Endodermal cell (in vitro differentiated cells): Measurements from ENCODE around the gene CLCN7. TPM values are rescaled to one million over a fixed set of nuclear protein-coding genes. Genes with fewer than 3 reads are reported as not detected.

ENCODE experiments used
- DNase-seq: peaks from one replicate; pipeline ENCODE4 v3.0.0-alpha.2; 2017
- H3K27ac ChIP-seq: 2 replicates; pipeline ENCODE4 v1.5.1; 2013; ENCODE audit warnings: mild to moderate bottlenecking, low read depth, low read length, moderate library complexity
- H3K27me3 ChIP-seq: 2 replicates; pipeline ENCODE4 v1.6.1; 2013; ENCODE audit warnings: mild to moderate bottlenecking, low read length, moderate library complexity; ENCODE audit not compliant: insufficient read depth, control insufficient read depth, poor library complexity, severe bottlenecking
- H3K36me3 ChIP-seq: 2 replicates; pipeline ENCODE4 v1.7.0; 2013; ENCODE audit warnings: mild to moderate bottlenecking, low read length, moderate library complexity; ENCODE audit not compliant: control insufficient read depth, insufficient read depth
- H3K4me1 ChIP-seq: one replicate; pipeline ENCODE4 v1.7.0; 2013; ENCODE audit warnings: low read length; ENCODE audit not compliant: control insufficient read depth, insufficient read depth
- H3K4me3 ChIP-seq: 2 replicates; pipeline ENCODE4 v1.5.1; 2013; ENCODE audit warnings: mild to moderate bottlenecking, low read length, moderate library complexity
- H3K9ac ChIP-seq: 2 replicates; pipeline ENCODE4 v1.6.1; 2013; ENCODE audit warnings: mild to moderate bottlenecking, low read length, moderate library complexity; ENCODE audit not compliant: poor library complexity, severe bottlenecking; ENCODE audit errors: extremely low read depth
- H3K9me3 ChIP-seq: 2 replicates; pipeline ENCODE4 v1.6.1; 2013; ENCODE audit warnings: mild to moderate bottlenecking, low read length, moderate library complexity; ENCODE audit not compliant: control insufficient read depth
- H3K27ac Mint-ChIP-seq: 2 replicates; pipeline ENCODE4 v1.8.0; 2020; ENCODE audit warnings: mixed read lengths
- H3K27me3 Mint-ChIP-seq: 2 replicates; pipeline ENCODE4 v1.8.0; 2021; ENCODE audit warnings: mild to moderate bottlenecking, mixed read lengths; ENCODE audit not compliant: insufficient read depth
- H3K36me3 Mint-ChIP-seq: 2 replicates; pipeline ENCODE4 v1.8.0; 2020; ENCODE audit warnings: low read depth, mixed read lengths
- H3K4me1 Mint-ChIP-seq: 2 replicates; pipeline ENCODE4 v1.8.0; 2020; ENCODE audit warnings: mixed read lengths
- H3K4me3 Mint-ChIP-seq: 2 replicates; pipeline ENCODE4 v1.8.0; 2020; ENCODE audit warnings: mild to moderate bottlenecking, moderate library complexity, mixed read lengths
- H3K9me3 Mint-ChIP-seq: 2 replicates; pipeline ENCODE4 v1.8.0; 2020; ENCODE audit warnings: mild to moderate bottlenecking, mixed read lengths
- WGBS, 2 experiments: methylation state at CpG; one replicate each; pipeline versions ENCODE4 v1.1.5 to v1.1.7; 2013; ENCODE audit warnings: missing lambda C conversion rate in 2 of 2, mixed read lengths in 1 of 2; ENCODE audit not compliant: insufficient coverage in 1 of 2, insufficient read length in 1 of 2; 5-methylcytosine and 5-hydroxymethylcytosine counted together
- total RNA-seq, 2 donors: library from RNA; stranded (reverse); fragmentation: NEBNext Ultra II Directional in 1 of 2; extraction: Animal tissue kit (Norgen Biotek cat#: 25700) in 1 of 2; gene quantifications; 2 replicates in 1 of 2; 3 replicates in 1 of 2; pipeline ENCODE4 v1.2.1, GENCODE V29; 2021
- TF ChIP-seq, protein P1 (sequence below): fragments of 200-600 bp; sonication (generic); conservative IDR thresholded peaks from 2 replicates; pipeline ENCODE4 v1.5.0; 2021; ENCODE audit warnings: antibody characterized with exemption, mild to moderate bottlenecking

CLCN7 gene
- total RNA-seq, 2 donors from 2014 or later, result 94.4 to 96.7 TPM

DNA sequence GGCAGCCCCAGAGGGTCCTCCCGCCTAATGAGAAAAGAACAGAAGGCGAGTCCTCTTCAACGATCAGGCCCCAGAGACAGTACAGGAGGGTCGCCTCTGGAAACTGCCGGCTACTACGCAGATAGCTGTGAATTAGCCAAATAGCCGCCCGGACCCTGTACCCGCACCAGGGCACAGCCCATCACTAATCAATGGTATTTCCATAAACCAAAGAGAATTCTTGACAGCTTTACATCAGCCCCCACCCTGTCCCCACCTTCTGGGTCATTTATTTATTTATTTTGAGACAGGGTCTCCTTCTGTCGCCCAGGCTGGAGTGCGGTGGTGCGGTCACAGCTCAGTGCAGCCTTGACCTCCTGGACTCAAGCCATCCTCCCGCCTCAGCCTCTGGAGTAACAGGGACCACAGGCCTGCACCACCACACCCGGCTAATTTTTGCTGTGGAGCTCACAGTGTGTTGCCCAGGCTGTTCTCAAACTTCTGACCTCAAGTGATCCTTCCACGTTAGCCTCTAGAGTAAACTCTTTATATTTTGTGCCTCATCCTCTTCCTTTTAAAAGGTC, 805 bp upstream of the CLCN7 start:
- Histone ChIP-seq H3K27ac (peak overlapping the region; percentile 73), H3K9me3 (no peaks in the 10 kb centered on the region), H3K9ac (peak overlapping the region; percentile 86), H3K27me3 (no peaks in the 10 kb centered on the region), H3K4me1 (no peaks in the 10 kb centered on the region), H3K4me3 (peak overlapping the region; percentile 91), H3K36me3 (no peaks in the 10 kb centered on the region)
- no peak for DNase-seq
- H3K27me3 Mint-ChIP-seq, result peaks cover 16% of the 10 kb centered on the region
- peaks cover 4% of the 10 kb centered on the region for H3K4me1 Mint-ChIP-seq
- peak overlapping the region; percentile 61 for H3K27ac Mint-ChIP-seq
- peaks cover 1% of the 10 kb centered on the region for H3K36me3 Mint-ChIP-seq
- peaks cover 40% of the 10 kb centered on the region for H3K9me3 Mint-ChIP-seq
- 76 to 82% methylated on average over 8 to 15 of the region's 15 CpGs for WGBS, 2 experiments
- TF ChIP-seq, protein P1, sequence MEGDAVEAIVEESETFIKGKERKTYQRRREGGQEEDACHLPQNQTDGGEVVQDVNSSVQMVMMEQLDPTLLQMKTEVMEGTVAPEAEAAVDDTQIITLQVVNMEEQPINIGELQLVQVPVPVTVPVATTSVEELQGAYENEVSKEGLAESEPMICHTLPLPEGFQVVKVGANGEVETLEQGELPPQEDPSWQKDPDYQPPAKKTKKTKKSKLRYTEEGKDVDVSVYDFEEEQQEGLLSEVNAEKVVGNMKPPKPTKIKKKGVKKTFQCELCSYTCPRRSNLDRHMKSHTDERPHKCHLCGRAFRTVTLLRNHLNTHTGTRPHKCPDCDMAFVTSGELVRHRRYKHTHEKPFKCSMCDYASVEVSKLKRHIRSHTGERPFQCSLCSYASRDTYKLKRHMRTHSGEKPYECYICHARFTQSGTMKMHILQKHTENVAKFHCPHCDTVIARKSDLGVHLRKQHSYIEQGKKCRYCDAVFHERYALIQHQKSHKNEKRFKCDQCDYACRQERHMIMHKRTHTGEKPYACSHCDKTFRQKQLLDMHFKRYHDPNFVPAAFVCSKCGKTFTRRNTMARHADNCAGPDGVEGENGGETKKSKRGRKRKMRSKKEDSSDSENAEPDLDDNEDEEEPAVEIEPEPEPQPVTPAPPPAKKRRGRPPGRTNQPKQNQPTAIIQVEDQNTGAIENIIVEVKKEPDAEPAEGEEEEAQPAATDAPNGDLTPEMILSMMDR, result no peak
- peak overlapping the region; percentile 57 for H3K4me3 Mint-ChIP-seq

DNA sequence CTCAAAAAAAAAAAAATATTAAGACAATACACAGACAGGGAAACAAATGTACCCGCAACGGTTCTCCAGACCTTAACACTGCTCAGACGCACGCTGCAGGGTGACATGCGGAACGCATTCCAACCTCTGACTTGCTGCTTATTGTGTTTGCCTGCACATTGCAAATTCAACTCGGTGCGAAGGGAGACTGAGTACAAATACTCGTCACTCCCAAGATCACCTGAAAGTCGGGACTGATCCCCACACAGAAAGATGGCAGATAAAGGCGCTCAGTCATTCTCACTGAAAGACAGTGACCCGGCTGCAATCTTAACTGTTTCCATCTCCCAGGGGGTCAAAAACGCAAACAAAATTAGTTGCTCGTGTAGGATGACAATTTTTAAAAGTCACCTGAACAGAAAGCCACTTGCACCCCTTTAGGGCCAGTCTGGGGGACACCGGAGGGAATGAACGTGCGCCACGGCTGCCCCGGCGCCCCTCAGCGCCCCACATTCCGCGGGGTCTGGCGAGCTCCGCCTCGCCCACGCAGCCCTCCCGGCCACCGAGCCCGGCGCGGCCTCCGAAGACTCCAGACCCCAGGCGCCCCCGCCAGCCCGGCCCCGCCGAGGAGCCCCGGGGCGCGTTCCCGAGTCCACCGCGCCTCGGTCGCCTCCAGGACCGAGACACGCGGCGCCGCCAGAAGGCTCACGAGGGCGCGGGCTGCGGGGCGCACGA, 589 bp downstream of the CLCN7 start:
- peak overlapping the region; percentile 57 for H3K4me3 Mint-ChIP-seq
- Histone ChIP-seq H3K27ac (peak overlapping the region; percentile 75), H3K4me3 (peak overlapping the region; percentile 91), H3K9me3 (no peaks in the 10 kb centered on the region), H3K4me1 (no peaks in the 10 kb centered on the region), H3K9ac (peak overlapping the region; percentile 86), H3K27me3 (no peaks in the 10 kb centered on the region), H3K36me3 (no peaks in the 10 kb centered on the region)
- H3K36me3 Mint-ChIP-seq, result peaks cover 1% of the 10 kb centered on the region
- peaks cover 4% of the 10 kb centered on the region for H3K4me1 Mint-ChIP-seq
- DNase-seq, result no peak
- TF ChIP-seq, protein P1, result no peak
- H3K9me3 Mint-ChIP-seq, result peaks cover 38% of the 10 kb centered on the region
- H3K27ac Mint-ChIP-seq, result peak overlapping the region; percentile 63
- WGBS, 2 experiments, result 13 to 22% methylated on average over 35 to 57 of the region's 57 CpGs
- peaks cover 13% of the 10 kb centered on the region for H3K27me3 Mint-ChIP-seq

DNA sequence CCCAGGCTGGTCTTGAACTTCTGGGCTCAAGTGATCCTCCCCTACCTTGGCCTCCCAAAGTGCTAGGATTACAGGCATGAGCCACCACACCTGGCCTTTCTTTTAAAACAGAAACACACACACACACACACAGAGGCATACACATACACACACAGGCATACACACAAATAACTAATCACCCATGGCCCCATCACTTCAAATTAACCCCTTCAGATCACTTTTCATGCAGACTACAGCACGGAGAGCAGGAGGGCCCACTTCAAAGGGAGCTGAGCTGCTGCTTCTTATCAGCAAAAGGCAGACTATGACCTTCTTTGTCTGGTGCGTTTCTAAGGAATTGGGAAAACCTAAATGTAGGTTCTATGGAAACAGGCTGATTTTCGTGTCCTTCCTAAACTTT, 1.9 kb downstream of the CLCN7 start:
- TF ChIP-seq, protein P1, result no peak
- Histone ChIP-seq H3K27me3 (no peaks in the 10 kb centered on the region), H3K36me3 (no peaks in the 10 kb centered on the region), H3K9me3 (no peaks in the 10 kb centered on the region), H3K9ac (no peak overlapping the region), H3K4me3 (no peak overlapping the region), H3K27ac (no peak overlapping the region), H3K4me1 (no peaks in the 10 kb centered on the region)
- Mint-ChIP-seq H3K27me3 (peaks cover 11% of the 10 kb centered on the region), H3K36me3 (peaks cover 1% of the 10 kb centered on the region), H3K4me3 (peak overlapping the region; percentile 27), H3K4me1 (peaks cover 4% of the 10 kb centered on the region), H3K27ac (peak overlapping the region; percentile 82), H3K9me3 (peaks cover 25% of the 10 kb centered on the region)
- DNase-seq, result no peak
- WGBS, 2 experiments, result 72 to 85% methylated on average over 3 of the region's 3 CpGs
